ENCODE data around the gene SORCS2.

Gene SORCS2

GRCh38 chr4:7192252-7193029 is at the start of gene SORCS2:
Gene SORCS2, plus strand, starts transcription at chr4:7192538.
- in situ Hi-C loops (cut with MboI; ENCODE audit: low sequenced_read_pairs), result no loop called here

- in situ Hi-C loops (cut with MboI; ENCODE audit: low sequenced_read_pairs), result no loop called here
Measured at GRCh38 chr4:7144374-7145290, 47.7 kb upstream of the SORCS2 start.

- in situ Hi-C loops (cut with MboI; ENCODE audit: low sequenced_read_pairs), result no loop called here
Measured at GRCh38 chr4:7145291-7145934, 46.9 kb upstream of the SORCS2 start.

GRCh38 chr4:7146059-7146785 is 46.1 kb upstream of the SORCS2 start:
- in situ Hi-C loops (cut with MboI; ENCODE audit: low sequenced_read_pairs), result no loop called here

GRCh38 chr4:7146786-7147115 is 45.6 kb upstream of the SORCS2 start:
- in situ Hi-C loops (cut with MboI; ENCODE audit: low sequenced_read_pairs), result no loop called here

DNA sequence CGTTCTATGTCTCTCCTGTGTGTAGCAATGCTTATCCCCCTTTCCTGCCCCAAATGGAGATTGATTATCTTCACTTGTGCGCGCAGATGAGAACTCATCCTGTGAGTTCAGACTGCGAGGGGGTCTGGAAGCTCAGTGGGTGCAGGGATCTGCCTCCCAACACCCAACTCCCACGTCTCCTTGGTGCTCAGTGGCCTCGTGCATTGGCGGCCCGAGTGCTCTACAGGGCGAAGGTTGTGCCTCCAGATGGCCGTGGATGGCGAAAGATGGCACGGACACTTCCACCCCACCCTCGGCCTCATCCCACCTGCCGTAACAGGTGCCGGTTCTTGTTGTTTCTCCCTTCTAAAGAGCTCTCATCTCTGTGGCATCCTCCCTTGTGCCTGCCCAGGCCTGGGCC is 45.1 kb upstream of the SORCS2 start:
- in situ Hi-C loops (cut with MboI; ENCODE audit: low sequenced_read_pairs), result no loop called here

GRCh38 chr4:7147661-7148310 is 44.6 kb upstream of the SORCS2 start:
- in situ Hi-C loops (cut with MboI; ENCODE audit: low sequenced_read_pairs), result no loop called here

DNA sequence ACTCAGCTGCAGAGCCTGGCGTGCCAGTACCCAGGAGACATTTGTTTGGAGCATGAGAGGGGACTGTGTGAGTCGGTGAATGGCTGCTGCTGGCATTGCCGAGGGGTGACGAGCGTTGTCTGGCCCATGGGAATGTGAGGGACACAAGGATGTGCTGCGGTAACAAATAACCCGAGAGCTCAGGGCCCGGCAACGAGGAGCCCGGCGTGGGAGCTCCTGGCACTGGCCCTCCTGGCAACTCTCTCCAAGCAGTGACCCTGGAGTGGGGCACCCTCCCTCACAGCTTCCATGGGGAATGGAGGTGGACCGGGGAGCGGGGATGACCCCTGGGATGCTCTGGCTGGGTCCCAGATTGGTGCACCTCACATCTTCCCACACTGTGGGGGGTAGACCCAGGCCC is 44.0 kb upstream of the SORCS2 start:
- in situ Hi-C loops (cut with MboI; ENCODE audit: low sequenced_read_pairs), result no loop called here

- in situ Hi-C loops (cut with MboI; ENCODE audit: low sequenced_read_pairs), result no loop called here
Measured at GRCh38 chr4:7150036-7150635, 42.2 kb upstream of the SORCS2 start.

DNA sequence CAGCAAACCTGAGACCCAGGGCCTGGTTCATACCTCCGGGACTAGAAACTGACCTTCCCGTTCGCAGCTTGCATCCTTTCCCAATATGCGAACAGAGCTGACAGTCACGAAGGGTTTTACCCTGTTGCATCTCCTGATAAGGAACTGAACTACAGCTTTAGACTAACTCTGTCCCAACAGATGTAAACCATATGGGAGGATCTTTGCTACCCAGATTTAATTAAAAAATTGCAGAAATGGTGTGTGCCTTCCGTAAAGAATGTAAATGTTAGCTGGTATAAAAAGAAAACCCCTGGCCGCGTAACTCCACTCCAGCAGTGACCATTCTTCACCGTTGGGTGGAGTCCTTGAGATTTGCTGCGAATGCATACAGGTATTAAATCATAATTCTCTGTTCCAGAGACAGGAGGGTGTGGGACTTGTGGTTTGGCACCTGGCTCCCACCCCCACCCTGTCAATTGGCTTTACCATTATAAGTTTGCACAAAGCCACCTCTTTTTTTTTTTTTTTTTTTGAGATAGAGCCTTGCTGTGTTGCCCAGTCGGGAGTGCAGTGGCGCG is 40.6 kb upstream of the SORCS2 start:
- in situ Hi-C loops (cut with MboI; ENCODE audit: low sequenced_read_pairs), result no loop called here

- in situ Hi-C loops (cut with MboI; ENCODE audit: low sequenced_read_pairs), result no loop called here
Measured at GRCh38 chr4:7153711-7154110, 38.6 kb upstream of the SORCS2 start.

DNA sequence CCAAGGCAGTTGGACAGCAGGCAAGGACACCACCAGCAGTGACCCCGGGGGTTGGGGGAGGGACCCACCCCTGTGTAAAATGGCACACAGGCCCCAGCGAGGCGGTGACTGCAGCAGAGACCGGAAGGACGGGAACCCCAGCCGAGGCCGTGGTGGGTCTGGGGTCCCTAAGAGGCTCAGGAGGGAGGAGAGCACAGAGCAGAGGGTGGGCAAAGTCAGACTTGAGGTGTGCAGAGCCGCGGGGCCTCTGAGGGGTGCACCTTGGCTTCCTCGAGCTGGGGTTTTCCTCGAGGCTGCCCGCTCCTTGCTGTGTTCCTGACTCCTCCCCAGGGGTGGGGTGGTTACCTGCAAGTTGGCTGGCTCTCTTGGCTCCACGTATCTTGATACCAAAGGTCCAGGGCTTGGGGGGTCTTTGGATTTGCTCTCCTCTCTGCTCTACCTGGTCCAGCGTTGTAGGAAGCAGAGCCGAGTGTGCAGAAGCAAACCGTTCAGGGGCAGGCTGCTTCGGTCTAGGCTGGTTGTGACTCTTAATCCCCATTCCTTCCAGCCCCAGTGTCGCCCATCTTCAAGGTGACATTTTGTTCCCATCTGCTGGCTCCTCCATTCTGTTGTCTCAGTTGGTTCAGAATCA is 37.9 kb upstream of the SORCS2 start:
- in situ Hi-C loops (cut with MboI; ENCODE audit: low sequenced_read_pairs), result no loop called here

DNA sequence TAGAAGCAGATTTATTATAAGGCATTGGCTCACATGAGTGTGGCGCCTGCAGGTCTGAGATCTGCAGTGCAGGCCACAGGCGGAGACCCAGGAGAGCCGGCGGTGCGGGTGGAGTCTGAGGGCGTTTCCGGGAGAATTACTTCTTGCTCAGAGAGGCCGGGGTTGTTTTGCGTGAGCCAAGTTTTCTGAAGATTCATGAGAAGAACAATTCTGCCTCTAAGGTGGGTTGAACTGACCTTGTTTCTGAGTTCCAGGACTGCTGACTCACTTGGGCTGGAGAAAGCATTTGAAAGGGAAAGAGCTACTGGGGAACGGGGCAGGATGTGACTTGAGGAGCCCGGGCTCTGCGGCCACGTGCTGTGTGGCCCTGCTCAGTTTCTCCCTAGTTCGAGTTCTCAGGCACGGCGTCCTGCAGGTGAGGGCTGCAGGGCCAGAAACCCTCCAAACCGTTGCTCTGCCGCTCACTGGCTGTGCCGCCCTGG is 36.7 kb upstream of the SORCS2 start:
- in situ Hi-C loops (cut with MboI; ENCODE audit: low sequenced_read_pairs), result no loop called here

- in situ Hi-C loops (cut with MboI; ENCODE audit: low sequenced_read_pairs), result no loop called here
Measured at GRCh38 chr4:7156328-7156727, 36.0 kb upstream of the SORCS2 start.

DNA sequence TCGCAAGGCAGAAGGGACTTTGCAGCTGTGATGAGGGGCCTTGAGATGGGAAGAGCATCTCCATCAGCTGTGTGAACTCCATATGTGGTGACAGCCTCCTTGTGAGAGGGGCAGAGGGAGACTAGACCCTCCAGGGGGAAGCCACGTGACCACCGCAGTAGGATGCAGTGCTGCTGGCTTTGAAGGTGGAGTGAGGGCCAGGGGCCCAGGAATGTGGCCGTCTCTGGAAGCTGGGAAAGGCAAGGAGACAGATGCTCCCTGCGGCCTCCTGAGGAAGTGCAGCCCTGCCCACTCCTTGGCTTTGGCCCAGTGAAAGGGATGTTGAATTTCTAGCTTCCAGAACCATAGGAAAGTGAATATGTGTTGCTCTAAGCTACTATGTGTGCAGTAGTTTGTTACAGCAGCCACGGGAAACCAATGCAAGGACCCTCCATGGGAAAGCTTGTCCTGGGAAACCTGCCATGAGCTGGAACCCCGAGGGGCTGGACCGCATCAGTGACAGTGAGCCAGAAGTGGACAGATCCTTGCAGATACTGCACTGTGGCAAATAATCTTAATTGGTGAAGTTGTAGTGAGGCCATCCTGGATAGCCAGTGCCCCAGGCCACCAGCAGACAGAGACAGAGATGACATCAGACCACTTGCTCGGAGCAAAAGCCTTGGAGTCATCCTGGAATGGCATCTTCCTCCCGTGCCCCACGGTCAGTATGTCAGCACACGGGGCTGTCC is 35.4 kb upstream of the SORCS2 start:
- in situ Hi-C loops (cut with MboI; ENCODE audit: low sequenced_read_pairs), result no loop called here

- in situ Hi-C loops (cut with MboI; ENCODE audit: low sequenced_read_pairs), result no loop called here
Measured at GRCh38 chr4:7157666-7158065, 34.7 kb upstream of the SORCS2 start.

GRCh38 chr4:7158081-7158750 is 34.1 kb upstream of the SORCS2 start:
- in situ Hi-C loops (cut with MboI; ENCODE audit: low sequenced_read_pairs), result no loop called here

GRCh38 chr4:7158991-7159390 is 33.3 kb upstream of the SORCS2 start:
- in situ Hi-C loops (cut with MboI; ENCODE audit: low sequenced_read_pairs), result no loop called here
